ENCODE data around the gene TIMM23. TPM values are rescaled to one million over a fixed set of nuclear protein-coding genes. Genes with fewer than 3 reads are reported as not detected.

TIMM23 gene
- total and polyA plus RNA-seq, 8 donors: 12.9 to 32.7 (median 19.3) TPM

GRCh38 chr10:46002916-46003693 lies 30.8 kb downstream of the TIMM23 start:
- no peaks in the 10 kb centered on the region for H3K9me3 ChIP-seq
- H3K27me3 ChIP-seq: no peaks in the 10 kb centered on the region
- H3K4me3 ChIP-seq: no peak overlapping the region
- no peak for FAIRE-seq
- TF ChIP-seq, protein P1, sequence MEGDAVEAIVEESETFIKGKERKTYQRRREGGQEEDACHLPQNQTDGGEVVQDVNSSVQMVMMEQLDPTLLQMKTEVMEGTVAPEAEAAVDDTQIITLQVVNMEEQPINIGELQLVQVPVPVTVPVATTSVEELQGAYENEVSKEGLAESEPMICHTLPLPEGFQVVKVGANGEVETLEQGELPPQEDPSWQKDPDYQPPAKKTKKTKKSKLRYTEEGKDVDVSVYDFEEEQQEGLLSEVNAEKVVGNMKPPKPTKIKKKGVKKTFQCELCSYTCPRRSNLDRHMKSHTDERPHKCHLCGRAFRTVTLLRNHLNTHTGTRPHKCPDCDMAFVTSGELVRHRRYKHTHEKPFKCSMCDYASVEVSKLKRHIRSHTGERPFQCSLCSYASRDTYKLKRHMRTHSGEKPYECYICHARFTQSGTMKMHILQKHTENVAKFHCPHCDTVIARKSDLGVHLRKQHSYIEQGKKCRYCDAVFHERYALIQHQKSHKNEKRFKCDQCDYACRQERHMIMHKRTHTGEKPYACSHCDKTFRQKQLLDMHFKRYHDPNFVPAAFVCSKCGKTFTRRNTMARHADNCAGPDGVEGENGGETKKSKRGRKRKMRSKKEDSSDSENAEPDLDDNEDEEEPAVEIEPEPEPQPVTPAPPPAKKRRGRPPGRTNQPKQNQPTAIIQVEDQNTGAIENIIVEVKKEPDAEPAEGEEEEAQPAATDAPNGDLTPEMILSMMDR (IDR thresholded peaks at IDR 0.05): no peak
- no peak for DNase-seq
- no peaks in the 10 kb centered on the region for H3K4me1 ChIP-seq
- intact Hi-C loops (cut with DNase I): no loop called here
- H3K27ac ChIP-seq: no peak overlapping the region
- ATAC-seq: no peak
- peaks cover 0 to 47% (median 9%) of the 10 kb centered on the region in 3 donors for H3K36me3 ChIP-seq
- WGBS, 2 donors: 84 to 94% methylated on average over 9 of the region's 9 CpGs

- no peak for FAIRE-seq
- no peak overlapping the region for H3K4me3 ChIP-seq
- WGBS, 2 donors: 95 to 98% methylated on average over 2 of the region's 2 CpGs
- intact Hi-C loops (cut with DNase I): no loop called here
- no peak overlapping the region for H3K27ac ChIP-seq
- no peaks in the 10 kb centered on the region for H3K27me3 ChIP-seq
- DNase-seq: no peak
- no peaks in the 10 kb centered on the region for H3K4me1 ChIP-seq
- no peaks in the 10 kb centered on the region for H3K9me3 ChIP-seq
- no peak for ATAC-seq
- peaks cover 0 to 62% (median 19%) of the 10 kb centered on the region in 3 donors for H3K36me3 ChIP-seq
- TF ChIP-seq, protein P1 (IDR thresholded peaks at IDR 0.05): no peak
These were observed 32.7 kb downstream of the TIMM23 start for GRCh38 chr10:46004963-46005362.

DNA sequence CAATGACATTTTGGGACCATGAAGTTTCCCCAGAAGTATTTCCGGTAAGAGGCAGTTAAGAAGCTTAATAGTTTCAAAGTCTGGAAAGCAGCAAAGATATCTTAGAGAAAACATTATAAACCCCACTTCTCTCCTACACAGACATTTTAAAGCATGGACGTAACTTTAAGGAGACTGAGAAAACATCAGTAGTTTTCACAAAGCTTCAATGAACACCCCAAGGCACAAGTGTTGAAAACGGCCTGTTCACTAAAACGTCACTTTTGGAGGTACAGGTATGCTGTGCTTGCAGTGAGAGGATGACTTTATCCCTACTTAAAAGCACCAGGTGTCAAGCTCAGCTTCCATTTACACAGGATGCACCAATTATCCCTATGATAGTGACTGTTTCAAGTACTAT lies 33.1 kb downstream of the TIMM23 start:
- DNase-seq: no peak
- H3K4me3 ChIP-seq: no peak overlapping the region
- TF ChIP-seq, protein P1 (IDR thresholded peaks at IDR 0.05): no peak
- intact Hi-C loops (cut with DNase I): no loop called here
- 73 to 83% methylated on average over 4 of the region's 4 CpGs for WGBS, 2 donors
- no peak for FAIRE-seq
- peaks cover 0 to 65% (median 19%) of the 10 kb centered on the region in 3 donors for H3K36me3 ChIP-seq
- H3K9me3 ChIP-seq: no peaks in the 10 kb centered on the region
- H3K27ac ChIP-seq: no peak overlapping the region
- no peaks in the 10 kb centered on the region for H3K4me1 ChIP-seq
- ATAC-seq: no peak
- H3K27me3 ChIP-seq: no peaks in the 10 kb centered on the region

DNA sequence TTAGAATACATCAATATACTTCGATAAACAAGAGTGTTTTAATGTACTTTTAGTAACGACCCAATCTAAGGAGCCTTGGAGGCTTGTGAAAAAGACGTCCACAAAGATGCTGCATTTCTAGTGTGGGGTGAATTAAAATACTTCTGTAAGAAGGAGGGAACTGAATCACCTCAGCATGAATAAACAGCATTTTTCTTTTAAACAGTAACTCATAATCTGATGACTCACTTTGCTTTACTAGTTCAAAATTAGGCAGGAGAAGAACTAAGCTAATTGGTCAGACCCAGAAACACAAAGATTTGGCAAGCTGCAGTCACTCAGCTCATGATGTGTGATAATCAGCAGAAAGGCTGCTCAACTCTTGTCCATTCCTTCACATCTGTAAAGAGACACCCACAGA lies 33.9 kb downstream of the TIMM23 start:
- H3K27ac ChIP-seq: no peak overlapping the region
- intact Hi-C loops (cut with DNase I): no loop called here
- WGBS, 2 donors: 57 to 85% methylated on average over 3 of the region's 3 CpGs
- TF ChIP-seq, protein P1 (IDR thresholded peaks at IDR 0.05): no peak
- H3K27me3 ChIP-seq: no peaks in the 10 kb centered on the region
- peak in 1 of 4 donors; percentile 17 for ATAC-seq
- H3K4me1 ChIP-seq: no peaks in the 10 kb centered on the region
- no peak for FAIRE-seq
- H3K9me3 ChIP-seq: no peaks in the 10 kb centered on the region
- DNase-seq: no peak
- peaks cover 0 to 74% (median 19%) of the 10 kb centered on the region in 3 donors for H3K36me3 ChIP-seq
- H3K4me3 ChIP-seq: no peak overlapping the region

DNA sequence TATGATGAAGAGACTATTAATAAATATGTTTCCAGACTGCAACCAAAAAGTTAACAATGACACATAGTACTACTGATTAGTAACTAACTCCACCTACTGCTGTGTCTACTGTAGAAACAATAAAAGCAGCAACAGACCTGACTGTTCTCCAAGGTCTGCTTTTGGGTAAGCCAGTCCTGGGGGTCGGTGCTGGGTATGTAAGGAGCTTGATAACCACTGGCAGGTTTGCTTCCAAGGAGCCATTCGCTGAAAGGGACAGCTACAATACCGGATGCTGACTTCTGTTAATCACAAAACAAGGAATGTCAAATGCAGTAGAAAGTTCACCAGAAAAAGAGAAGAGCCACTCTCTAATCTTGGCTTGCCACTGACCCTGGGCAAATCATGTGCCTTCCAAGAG lies 40.5 kb downstream of the TIMM23 start:
- FAIRE-seq: no peak
- Histone ChIP-seq H3K27ac (no peak overlapping the region), H3K36me3 (peaks cover 0 to 72% (median 25%) of the 10 kb centered on the region in 3 donors), H3K9me3 (no peaks in the 10 kb centered on the region), H3K4me3 (no peak overlapping the region), H3K4me1 (peaks cover 0 to 5% (median 3%) of the 10 kb centered on the region in 3 donors), H3K27me3 (no peaks in the 10 kb centered on the region)
- DNase-seq: no peak
- intact Hi-C loops (cut with DNase I): no loop called here
- TF ChIP-seq, protein P1 (IDR thresholded peaks at IDR 0.05): no peak
- no peak for ATAC-seq
- WGBS, 2 donors: 79 to 86% methylated on average over 3 of the region's 3 CpGs
